Prostate gland (tissue), 2 donors: Measurements from ENCODE around the gene HECW1.

Experiments used
- POLR2A ChIP-seq: fragments of 450-650 bp; IDR thresholded peaks from one replicate; pipeline ENCODE4 v1.6.1; 2016; ENCODE audit warnings: antibody characterized with exemption, mild to moderate bottlenecking
- TF ChIP-seq, protein P1 (sequence below), 4 experiments: fragments of 200-600 bp in 2 of 4; fragments of 450-650 bp in 2 of 4; sonication (generic) in 2 of 4; IDR thresholded peaks; 1 replicate in 3 of 4; 2 replicates in 1 of 4; pipeline ENCODE4 v1.5.1; 2016 to 2019; ENCODE audit warnings: antibody characterized with exemption in 4 of 4, mild to moderate bottlenecking in 2 of 4, moderate library complexity in 2 of 4

DNA sequence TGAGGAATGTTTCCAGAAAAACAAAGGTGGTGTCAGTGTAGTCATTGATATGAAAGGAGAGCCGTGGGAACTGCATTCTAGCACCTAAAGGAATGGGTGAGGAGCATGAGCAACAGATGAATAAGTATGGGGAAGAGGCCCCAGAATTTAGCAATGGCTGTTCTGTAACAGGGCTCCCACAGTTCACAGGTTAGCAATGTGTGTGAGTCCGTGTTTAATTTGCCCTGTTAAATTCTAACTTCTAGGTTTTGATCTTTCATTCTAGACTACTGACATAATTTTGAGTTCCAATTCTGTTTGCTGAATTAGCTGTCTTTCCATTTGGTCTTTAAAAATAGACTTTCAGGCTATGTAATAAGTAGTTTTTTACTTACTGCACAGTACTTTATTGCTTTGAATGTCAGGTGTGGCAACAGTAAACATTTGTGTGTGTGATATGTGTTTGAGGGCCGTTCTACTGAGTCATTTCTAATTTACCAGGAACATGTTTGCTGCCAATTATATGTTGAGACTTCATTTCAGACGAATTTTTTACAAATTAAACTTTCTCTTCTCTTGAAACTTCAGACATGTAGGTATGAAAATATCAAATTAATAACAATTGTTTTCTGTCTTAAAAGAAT lies 479.2 kb downstream of the HECW1 start:
- TF ChIP-seq, protein P1, sequence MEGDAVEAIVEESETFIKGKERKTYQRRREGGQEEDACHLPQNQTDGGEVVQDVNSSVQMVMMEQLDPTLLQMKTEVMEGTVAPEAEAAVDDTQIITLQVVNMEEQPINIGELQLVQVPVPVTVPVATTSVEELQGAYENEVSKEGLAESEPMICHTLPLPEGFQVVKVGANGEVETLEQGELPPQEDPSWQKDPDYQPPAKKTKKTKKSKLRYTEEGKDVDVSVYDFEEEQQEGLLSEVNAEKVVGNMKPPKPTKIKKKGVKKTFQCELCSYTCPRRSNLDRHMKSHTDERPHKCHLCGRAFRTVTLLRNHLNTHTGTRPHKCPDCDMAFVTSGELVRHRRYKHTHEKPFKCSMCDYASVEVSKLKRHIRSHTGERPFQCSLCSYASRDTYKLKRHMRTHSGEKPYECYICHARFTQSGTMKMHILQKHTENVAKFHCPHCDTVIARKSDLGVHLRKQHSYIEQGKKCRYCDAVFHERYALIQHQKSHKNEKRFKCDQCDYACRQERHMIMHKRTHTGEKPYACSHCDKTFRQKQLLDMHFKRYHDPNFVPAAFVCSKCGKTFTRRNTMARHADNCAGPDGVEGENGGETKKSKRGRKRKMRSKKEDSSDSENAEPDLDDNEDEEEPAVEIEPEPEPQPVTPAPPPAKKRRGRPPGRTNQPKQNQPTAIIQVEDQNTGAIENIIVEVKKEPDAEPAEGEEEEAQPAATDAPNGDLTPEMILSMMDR (IDR thresholded peaks at IDR 0.05): no peak
- TF ChIP-seq POLR2A: no peak
